Measurements from ENCODE around the gene RIC1.

Gene RIC1

DNA sequence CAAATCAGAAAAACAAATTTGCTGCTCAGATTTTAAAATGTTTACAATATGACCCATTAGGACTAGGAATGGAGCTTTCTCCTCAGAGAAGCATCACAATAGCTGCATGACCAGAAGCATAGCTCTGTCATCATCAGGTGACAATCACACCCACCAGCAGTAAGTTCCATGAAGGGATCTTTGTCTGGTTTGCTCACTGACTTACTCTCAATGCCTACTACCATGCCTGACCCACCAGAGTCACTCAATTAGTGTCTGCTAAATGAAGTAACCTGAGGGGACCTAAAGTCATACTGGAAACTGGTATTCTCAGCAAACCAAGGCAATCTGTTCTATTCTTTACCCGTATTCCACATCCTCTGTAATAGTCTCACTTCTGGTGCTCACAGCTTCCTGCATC lies 196.3 kb downstream of the RIC1 start:
- TF ChIP-seq, protein P1, sequence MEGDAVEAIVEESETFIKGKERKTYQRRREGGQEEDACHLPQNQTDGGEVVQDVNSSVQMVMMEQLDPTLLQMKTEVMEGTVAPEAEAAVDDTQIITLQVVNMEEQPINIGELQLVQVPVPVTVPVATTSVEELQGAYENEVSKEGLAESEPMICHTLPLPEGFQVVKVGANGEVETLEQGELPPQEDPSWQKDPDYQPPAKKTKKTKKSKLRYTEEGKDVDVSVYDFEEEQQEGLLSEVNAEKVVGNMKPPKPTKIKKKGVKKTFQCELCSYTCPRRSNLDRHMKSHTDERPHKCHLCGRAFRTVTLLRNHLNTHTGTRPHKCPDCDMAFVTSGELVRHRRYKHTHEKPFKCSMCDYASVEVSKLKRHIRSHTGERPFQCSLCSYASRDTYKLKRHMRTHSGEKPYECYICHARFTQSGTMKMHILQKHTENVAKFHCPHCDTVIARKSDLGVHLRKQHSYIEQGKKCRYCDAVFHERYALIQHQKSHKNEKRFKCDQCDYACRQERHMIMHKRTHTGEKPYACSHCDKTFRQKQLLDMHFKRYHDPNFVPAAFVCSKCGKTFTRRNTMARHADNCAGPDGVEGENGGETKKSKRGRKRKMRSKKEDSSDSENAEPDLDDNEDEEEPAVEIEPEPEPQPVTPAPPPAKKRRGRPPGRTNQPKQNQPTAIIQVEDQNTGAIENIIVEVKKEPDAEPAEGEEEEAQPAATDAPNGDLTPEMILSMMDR (conservative IDR thresholded peaks at IDR 0.05; ENCODE audit: low read depth, low read length), result no peak
- no peak for DNase-seq (ENCODE audit: low read depth)

More for the DNA sequence above, 196.3 kb downstream of the RIC1 start:
- no peak overlapping the region for H3K4me3 ChIP-seq (ENCODE audit: low read depth, low read length)

All from choroid plexus epithelial cell (primary cell).